HG03469 (cell line): ENCODE data around the gene HPRT1.

Experiments
- ATAC-seq: cut with Tn5 transposase; IDR thresholded peaks from one replicate; pipeline ENCODE4 v1.9.1; 2021; ENCODE audit warnings: mild to moderate bottlenecking, moderate library complexity, moderate number of reproducible peaks; ENCODE audit not compliant: unreplicated experiment

The HPRT1 gene

DNA sequence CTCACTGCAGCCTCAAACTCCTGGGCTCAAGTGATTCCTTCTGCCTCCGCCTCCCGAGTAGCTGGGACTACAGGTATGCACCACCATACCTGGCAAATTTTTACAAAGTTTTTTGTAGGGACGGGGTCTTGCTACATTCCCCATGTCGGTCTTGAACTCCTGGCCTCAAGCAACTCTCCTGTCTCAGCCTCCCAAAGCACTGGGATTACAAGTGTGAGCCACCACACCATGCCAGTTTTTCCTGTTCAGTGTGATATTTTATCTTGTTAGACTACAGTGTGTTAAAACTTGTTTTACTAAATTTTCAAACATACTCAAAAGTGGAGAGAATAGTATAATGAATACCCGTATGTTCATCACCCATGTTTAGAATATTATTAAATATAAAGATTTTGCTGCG lies 12.1 kb downstream of the HPRT1 start:
- ATAC-seq, result no peak

DNA sequence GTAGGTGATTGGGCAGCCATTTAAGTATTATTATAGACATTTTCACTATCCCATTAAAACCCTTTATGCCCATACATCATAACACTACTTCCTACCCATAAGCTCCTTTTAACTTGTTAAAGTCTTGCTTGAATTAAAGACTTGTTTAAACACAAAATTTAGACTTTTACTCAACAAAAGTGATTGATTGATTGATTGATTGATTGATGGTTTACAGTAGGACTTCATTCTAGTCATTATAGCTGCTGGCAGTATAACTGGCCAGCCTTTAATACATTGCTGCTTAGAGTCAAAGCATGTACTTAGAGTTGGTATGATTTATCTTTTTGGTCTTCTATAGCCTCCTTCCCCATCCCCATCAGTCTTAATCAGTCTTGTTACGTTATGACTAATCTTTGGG lies 16.3 kb downstream of the HPRT1 start:
- no peak for ATAC-seq

DNA sequence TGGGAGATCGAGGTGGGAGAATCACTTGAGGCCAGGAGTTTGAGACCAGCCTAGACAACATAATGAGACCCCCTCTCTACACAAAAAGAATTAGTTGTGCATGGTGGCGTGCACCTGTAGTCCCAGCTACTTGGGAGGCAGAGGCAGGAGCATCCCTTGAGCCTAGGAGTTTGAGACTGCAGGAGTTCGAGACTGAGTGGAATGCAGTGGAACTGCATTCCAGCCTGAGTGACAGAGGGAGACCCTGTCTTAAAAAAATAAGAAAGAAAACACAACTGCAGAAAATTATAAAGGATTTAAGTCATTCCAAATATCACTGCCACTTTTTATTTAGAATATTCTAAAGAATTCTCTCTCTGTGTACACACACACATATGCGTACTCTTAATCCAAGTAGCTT lies 18.4 kb downstream of the HPRT1 start:
- ATAC-seq, result no peak

DNA sequence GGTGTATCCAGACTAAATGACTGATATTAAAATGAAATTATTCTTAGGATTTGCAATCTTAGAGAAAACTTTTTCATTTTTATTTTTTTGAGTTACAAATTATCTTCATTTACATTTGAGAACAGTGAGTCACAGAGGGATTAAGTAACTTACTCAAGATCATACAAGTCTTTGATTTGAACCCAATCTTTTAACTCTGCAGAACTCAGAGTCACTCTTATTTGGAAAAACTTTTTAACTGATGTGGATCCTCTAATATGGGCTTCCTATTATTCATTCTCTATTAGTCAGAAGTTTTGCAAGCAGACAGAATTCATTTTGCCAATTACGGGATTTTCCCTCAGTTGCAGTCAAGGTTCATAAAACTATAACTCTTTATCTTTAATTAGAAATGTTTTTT lies 20.1 kb downstream of the HPRT1 start:
- ATAC-seq, result no peak

DNA sequence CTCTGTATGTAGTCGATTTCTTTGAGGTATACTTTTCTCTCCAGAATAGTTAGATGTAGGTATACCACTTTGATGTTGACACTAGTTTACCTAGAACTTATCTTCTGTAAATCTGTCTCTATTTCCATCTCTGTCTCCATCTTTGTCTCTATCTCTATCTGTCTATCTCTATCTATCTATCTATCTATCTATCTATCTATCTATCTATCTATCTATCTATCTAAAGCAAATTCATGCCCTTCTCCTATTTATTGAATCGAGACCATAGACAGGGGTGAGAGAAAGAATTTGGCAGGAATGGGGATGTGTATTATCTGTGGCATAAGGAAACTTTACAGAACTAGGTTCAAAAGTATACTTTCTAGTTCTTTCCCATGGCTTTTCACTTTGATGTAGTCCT lies 21.4 kb downstream of the HPRT1 start:
- no peak for ATAC-seq

DNA sequence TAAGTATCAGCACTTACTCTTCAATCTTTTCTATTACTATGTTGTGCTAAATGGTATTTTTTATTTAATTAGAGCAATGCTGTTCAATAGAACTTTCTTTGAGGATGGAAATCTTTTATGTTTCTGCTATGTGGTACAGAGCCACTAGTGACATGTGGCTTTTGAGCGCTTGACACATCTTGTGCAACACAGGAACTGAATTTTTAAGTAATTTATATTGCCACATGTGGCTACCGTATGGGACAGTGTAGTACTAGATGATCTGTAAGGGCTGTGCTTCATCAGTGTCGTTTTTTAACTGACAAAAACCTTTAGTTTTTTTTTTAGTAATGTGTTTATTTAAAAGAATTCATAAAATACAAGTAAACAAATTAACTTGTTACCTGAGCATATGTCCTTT lies 22.4 kb downstream of the HPRT1 start:
- ATAC-seq, result no peak

DNA sequence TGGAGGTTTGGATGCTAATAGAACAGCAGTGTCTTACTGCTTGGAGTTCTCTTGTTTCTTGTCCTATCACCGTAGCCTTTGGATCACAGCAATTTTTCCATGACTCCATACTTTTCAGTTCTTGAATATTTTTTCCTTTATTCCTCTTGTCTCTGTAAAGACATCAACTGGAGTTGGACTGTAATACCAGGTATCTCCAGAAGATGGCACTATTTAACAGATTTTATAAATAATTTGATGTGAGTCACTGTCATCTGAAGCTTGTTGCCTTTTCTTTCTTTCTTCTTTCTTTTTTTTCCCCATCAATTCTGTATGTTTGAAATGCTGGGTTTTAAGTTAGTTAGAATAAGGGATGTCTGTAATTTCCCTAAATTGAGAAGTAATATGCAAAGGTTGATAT lies 24.1 kb downstream of the HPRT1 start:
- ATAC-seq, result no peak

DNA sequence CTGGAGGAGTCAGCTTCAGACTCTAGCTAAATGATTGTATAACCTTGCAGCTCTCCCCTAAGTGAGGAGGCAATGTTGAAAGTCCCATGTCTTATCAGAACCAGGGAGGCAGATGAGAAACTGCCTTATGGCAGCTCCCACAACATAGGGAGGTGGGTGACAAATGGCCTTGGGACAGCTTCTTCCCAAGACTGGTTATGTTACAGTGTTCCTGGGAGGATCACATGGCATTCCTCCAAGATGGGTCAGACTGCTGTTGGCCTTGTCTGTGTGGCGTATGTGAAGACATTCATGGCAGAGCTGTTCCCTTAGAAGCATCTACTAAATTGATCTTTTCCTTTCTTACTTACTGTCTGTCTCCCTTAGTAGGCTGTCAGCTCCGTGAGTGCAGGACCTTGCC lies 42.0 kb downstream of the HPRT1 start:
- ATAC-seq, result no peak

DNA sequence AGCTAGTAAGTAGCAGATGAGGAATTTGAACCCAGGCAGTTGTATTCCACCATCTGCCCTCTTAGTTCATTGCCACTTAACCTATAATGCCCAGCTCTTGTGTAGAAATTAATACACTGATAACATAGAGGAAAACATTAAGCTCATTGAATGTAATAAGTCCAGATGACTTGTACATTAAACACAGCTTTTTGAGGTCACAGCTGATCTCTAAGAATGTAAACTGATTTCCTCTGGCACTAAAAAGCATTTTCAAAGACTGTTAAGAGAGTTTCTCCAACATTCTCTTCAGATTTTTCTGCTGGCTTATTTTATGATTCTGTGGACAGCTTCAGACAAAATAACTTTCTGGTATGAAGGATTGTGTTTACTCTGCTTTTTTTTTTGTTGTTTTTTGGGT lies 42.7 kb downstream of the HPRT1 start:
- no peak for ATAC-seq

DNA sequence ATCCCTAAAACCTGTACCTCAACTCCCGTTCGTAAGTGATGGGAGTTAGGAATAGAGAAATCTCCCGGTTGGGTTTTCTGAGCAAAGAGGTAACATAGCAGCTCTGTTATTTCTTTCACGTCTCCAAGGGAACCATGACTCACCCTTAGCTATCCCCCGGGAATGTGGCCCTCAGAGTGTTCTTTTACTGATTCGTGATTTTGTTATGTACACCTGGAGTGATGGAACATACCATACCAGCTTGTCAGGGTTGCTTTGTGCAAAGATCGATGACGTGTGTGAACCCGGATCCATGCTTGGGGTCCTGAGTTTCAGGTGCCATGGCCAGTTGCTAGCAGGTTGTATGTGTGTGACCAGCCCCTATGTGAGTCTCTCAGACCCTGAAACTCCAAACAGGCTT lies 52.6 kb downstream of the HPRT1 start:
- ATAC-seq, result no peak

DNA sequence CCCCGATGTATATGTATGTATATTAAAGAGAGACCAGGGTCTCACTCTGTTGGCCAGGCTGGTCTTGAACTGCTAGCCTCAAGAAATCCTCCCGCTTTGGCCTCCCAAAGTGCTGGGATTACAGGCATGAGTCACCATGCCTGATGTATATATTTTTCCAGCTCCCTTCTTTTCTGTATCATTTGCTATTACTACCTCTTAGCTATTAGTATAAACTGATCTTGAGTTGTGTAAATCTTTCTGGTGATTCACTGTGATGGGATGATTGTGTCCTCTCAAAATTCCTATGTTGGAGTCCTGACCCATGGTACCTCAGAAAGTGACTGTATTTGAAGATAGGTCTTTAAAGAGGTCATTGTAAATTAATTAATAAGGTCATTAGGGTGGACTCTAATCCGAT lies 53.1 kb downstream of the HPRT1 start:
- no peak for ATAC-seq

DNA sequence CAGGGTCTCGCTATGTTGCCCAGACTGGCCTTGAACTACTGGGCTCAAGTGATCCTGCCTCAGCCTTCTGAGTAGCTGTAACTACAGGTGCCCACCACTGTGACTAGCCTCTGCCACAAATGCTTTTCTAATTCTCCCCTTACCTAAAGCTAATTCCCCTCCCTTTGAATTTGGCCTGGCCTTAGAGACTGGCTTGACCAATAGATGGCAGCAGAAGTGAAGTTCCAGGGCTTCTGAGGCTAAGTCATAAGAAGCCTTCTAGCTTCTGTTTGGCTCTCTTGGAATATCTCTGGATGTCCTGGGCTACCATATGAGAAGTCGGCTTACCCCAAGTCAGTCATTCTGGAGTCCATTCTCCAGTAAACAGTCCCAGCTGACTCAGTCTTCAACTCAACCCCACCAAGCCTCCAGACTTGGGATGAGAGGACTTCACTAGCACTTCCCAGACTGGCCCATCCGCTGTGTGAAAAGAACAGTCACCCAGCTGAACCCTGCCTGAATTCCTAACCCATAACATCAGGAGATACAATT lies 61.0 kb downstream of the HPRT1 start:
- ATAC-seq, result no peak

DNA sequence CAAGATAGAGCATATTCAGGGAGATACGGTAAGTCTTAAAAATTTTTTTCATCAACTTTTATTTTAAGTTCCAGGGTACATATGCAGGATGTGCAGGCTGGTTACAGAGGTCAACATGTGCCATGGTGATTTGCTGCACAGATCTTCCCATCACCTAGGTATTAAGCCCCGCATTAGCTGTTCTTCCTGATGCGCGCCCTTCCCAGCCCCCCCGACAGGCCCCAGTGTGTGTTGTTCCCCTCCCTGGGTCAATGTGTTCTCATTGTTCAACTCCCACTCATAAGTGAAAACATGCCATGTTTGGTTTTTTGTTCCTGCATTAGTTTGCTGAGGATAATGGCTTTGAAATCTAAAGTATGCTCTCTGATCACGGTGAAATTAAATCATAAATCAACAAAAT lies 64.2 kb downstream of the HPRT1 start:
- ATAC-seq, result no peak

DNA sequence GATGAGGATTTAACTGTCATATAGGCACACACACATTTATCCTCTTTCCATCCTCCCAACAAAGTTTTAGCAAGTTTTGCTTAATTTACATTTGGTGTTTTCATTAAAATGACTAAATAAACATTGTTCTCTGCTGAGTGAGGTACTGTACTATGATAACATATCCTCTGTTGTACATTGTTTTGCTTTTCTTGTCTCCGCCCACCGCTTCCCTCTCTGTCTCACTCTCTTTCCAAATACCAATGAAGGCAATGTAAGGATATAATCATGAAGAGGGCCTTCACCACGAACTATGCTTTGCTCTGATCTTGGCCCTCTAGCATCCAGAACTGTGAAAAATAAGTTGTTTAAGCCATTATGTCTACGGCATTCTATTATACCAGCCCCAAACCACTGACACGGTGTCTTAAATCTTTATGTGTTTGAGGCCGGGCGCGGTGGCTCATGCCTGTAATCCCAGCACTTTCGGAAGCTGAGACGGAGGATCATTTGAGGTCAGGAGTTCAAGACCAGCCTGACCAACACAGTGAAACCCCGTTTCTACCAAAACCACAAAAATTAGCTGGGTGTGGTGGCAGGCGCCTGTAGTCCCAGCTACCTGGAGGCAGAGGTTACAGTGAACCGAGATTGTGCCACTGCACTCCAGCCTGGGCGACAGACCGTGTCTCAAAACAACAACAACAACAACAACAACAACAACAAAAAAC lies 65.3 kb downstream of the HPRT1 start:
- ATAC-seq, result no peak

DNA sequence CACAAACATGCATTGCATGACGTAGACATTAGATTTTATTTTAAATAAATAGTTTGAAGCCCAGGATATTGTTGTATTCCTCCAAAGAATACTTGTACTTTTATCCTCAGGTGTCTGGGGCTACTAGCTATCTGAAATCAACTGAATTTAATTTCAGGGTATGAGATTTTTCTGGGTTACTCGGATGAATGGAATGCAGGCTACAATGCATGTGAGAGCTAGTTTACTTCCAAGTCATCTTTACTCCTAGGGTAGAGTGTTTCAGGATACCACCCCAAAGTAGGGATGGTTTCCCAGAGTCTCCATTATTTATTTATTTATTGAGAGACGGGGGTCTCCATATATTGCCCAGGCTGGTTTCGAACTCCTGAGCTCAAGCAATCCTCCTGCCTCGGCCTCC lies 66.4 kb downstream of the HPRT1 start:
- ATAC-seq, result no peak

DNA sequence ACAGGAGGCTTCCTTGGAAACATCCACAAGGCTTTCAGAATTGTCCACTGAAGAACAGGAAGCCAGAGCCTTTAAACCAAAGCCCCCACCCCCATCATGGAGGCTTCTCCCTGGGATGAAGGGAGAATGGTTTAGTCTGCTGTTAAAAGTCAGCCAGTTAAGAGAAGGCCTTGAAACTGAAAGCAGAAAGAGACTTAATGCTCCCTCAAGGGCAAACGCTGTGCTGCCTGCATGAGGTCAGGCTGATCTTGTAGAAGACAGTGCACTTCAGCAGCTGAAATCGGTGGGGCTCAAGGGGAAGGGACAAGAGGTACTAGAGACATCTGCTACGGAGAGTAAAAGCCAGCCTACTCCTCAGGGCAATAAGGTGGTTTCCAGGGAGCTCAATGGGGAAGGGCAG lies 69.0 kb downstream of the HPRT1 start:
- no peak for ATAC-seq

DNA sequence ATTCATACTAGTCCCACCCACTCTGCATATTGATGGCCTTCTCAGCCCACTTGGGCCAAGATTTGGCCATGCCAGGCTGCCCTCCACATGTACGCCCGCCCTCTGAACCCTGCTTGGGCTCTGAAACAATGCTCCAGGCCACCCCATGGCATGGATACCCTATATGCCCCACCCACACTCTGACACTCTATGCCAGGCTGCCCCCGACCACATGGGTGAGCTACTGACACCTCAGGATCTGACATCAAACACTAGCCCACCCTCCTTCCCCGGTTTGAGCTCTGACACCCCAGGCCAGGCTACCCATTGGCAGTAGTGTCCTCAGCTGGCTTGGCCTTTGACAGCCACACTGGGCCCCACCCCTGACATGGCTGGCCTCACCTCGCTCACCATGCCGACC lies 69.5 kb downstream of the HPRT1 start:
- ATAC-seq, result no peak

DNA sequence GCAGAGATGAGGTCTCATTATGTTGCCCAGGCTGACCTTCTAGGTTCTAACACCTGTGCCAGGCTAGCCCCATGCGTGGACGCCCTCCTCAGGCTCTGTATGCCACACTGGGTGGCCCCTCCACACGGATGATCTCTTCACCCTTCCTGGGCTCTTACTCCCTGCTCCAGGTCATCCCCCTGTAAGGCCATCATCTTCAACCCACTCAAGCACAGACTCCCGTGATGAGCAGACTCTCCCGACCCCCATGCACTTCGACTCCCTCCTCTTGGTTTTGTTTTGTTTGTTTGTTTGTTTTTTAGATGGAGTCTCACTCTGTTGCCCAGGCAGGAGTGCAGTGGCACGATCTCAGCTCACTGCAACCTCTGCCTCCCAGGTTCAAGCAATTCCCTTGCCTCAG lies 70.9 kb downstream of the HPRT1 start:
- no peak for ATAC-seq

DNA sequence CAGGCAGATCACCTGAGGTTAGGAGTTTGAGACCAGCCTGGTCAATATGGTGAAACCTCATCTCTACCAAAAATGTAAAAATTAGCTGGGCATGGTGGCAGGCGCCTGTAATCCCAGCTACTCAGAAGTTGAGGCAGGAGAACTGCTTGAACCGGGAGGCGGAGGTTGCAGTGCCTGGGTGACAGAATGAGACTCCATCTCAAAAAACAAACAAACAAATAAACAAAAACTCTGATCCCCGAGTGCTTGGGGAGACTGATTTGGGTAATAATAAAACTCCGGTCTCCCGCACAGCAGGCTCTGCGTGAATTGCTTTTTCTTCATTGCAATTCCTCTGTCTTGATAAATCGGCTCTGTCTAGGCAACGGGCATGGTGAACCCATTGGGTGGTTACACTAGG lies 73.4 kb downstream of the HPRT1 start:
- no peak for ATAC-seq

DNA sequence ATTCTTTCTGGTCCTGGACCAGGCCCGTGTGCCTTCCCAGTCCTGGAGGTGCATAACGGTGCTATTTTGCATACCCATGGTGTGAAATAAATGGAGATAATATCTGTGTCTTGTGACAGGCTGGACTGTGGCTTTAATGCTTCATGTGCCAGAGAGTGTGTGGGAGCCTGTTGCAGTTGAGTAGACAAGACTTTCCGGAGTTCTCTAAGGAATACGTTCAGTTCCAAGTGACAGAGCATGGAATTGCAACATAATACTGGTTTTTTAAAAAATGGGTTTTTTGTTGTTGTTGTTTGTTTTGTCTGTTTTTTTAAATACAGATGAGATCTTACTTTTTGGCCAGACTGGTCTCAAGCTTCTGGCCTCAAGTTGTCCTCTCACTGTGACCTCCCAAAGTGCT lies 74.0 kb downstream of the HPRT1 start:
- ATAC-seq, result no peak

DNA sequence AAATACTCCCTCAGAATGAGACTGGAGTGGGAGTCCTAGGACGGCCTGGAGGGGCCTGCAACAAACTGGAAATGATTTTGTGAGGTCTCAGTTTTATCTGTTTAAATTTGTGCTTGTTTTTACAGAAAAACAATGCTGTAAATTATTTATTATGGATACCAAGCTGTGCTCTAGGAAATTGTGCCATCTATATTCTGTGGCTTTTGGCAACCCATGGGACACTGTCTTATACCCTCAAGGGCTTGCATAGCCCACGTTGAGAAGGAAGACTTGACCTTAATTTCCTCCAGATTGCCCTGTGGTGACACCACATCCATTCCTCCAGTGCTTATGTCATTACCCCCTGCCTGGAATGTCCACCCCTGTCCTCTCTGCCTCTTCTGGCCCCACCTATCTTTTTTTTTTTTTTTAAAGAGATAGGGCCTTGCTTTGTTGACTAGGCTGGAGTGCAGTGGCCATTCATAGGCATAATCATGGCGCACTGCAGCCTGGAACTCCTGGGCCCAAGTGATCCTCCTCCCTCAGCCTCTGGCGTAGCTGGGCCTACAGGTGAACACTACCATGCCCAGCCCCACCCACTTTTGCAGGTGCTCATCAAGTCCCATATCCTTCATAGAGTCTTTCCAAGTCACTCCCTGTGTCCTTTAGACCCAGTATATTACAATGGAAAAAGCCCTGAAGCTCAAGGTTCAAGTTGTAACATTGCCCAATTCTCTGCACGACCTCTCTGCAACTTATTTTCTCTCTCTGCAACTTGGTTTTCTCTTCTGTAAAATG lies 77.4 kb downstream of the HPRT1 start:
- ATAC-seq, result no peak

DNA sequence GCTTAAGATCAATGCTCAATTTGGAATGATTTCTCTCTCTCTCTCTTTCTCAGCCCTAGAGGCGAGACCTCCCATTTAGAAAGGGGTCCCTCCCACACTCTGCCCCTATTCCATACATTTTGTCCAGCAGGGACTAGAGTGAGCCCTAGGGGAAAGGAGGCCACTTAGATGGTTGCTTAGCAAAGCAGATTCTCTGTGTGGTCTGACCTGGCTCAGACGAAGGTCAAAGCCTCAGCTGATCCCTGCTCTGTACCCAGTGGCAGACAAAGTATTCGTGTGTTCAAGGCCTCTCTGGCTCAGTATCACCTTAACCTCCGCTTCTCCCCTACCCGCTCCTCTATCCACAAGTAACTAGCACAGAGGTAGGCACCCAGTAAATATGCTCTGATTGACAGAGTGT lies 78.4 kb downstream of the HPRT1 start:
- no peak for ATAC-seq
